GM19023 (cell line): ENCODE results near the gene MAN1A2.
"Not testable (repeated sequence)": the region's sequence is repeated elsewhere in the genome, so short reads cannot be mapped to it uniquely, and the experiment has no call there.

ENCODE experiments used
- ATAC-seq: cut with Tn5 transposase; IDR thresholded peaks from one replicate; pipeline ENCODE4 v1.9.1; 2021; ENCODE audit warnings: mild to moderate bottlenecking, moderate library complexity; ENCODE audit not compliant: unreplicated experiment

The MAN1A2 gene

GRCh38 chr1:117367046-117368025, at the start of gene MAN1A2:
Gene MAN1A2, plus strand, starts transcription at chr1:117367449. Its CDS starts 735 bp downstream, at chr1:117368184.
- ATAC-seq: peak; percentile 78

- ATAC-seq: no peak
Observed at GRCh38 chr1:117318011-117318410, 49.2 kb upstream of the MAN1A2 start.

GRCh38 chr1:117318426-117318825, 48.8 kb upstream of the MAN1A2 start:
- no peak for ATAC-seq

GRCh38 chr1:117320515-117320914, 46.7 kb upstream of the MAN1A2 start:
- ATAC-seq: no peak

GRCh38 chr1:117321680-117322609, 45.3 kb upstream of the MAN1A2 start:
- no peak for ATAC-seq

- no peak for ATAC-seq
Observed at GRCh38 chr1:117324357-117324756, 42.9 kb upstream of the MAN1A2 start.

- ATAC-seq: not testable (repeated sequence)
Observed at GRCh38 chr1:117326035-117326434, 41.2 kb upstream of the MAN1A2 start.

- no peak for ATAC-seq
Observed at GRCh38 chr1:117327011-117327410, 40.2 kb upstream of the MAN1A2 start.

GRCh38 chr1:117335376-117336086, 31.7 kb upstream of the MAN1A2 start:
- ATAC-seq: no peak

- no peak for ATAC-seq
Observed at GRCh38 chr1:117336088-117336817, 31.0 kb upstream of the MAN1A2 start.

- no peak for ATAC-seq
Observed at GRCh38 chr1:117339866-117340700, 27.2 kb upstream of the MAN1A2 start.

- ATAC-seq: no peak
Observed at GRCh38 chr1:117341123-117341522, 26.1 kb upstream of the MAN1A2 start.

- ATAC-seq: no peak
Observed at GRCh38 chr1:117342397-117342796, 24.9 kb upstream of the MAN1A2 start.

- no peak for ATAC-seq
Observed at GRCh38 chr1:117346206-117346928, 20.9 kb upstream of the MAN1A2 start.

- ATAC-seq: no peak
Observed at GRCh38 chr1:117347907-117348306, 19.3 kb upstream of the MAN1A2 start.

GRCh38 chr1:117352695-117353094, 14.6 kb upstream of the MAN1A2 start:
- not testable (repeated sequence) for ATAC-seq

- ATAC-seq: not testable (repeated sequence)
Observed at GRCh38 chr1:117357833-117358603, 9.2 kb upstream of the MAN1A2 start.

- not testable (repeated sequence) for ATAC-seq
Observed at GRCh38 chr1:117358604-117358887, 8.7 kb upstream of the MAN1A2 start.
